ENCODE data around the gene TRIM47.

GRCh38 chr17:75828076-75828400 lies 50.3 kb downstream of the TRIM47 start:
- TF ChIP-seq CTCF (conservative IDR thresholded peaks at IDR 0.05; ENCODE audit: low read length) (no peak), EZH2phosphoT487 (IDR thresholded peaks at IDR 0.05; ENCODE audit: borderline replicate concordance, low read depth, low read length) (no peak)
